ENCODE data around the gene PLPP4.

The PLPP4 gene

DNA sequence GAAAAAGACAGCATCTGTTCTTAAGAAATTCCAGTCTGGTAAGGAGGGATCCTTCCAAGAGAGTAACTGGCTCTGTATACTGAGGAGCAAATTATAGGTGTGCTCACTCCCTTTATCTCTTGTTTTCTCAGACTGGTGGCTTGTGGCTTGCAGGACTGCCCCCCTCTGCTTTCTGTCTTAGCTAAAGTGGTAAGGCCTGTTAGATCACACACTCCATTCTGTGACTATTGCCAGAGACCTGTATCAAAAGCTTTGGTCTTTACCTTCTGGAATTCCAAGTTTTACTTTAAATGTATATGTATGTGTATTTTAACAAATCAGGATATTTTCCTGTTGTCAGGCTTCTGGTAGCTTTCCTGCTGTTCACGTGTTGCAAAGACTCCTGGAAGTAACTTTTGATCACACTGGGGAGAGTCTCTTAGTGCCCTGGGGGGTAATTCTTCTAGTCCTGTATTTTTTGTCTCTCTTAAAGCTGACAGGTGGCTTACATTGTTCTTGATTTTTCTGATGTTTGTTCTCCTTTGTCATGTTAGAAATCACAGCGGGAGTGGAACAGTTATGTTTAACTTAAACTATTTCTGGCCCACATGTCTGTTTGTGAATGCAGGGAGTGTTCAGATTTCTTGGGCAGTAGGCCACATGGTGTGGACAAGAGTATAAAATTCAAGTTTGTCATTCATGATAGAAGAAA, 99.0 kb downstream of the PLPP4 start:
- H3K27ac ChIP-seq = no peak overlapping the region
- ChIA-PET CTCF (interaction anchor here (0.6 kb wide), 1 partner anchor 15 kb away, joined by 4 read pairs; no protein-coding TSS in a partner anchor), POLR2A (ENCODE audit: low non-redundant PET) (no interaction called here)
- TF ChIP-seq, protein P1, sequence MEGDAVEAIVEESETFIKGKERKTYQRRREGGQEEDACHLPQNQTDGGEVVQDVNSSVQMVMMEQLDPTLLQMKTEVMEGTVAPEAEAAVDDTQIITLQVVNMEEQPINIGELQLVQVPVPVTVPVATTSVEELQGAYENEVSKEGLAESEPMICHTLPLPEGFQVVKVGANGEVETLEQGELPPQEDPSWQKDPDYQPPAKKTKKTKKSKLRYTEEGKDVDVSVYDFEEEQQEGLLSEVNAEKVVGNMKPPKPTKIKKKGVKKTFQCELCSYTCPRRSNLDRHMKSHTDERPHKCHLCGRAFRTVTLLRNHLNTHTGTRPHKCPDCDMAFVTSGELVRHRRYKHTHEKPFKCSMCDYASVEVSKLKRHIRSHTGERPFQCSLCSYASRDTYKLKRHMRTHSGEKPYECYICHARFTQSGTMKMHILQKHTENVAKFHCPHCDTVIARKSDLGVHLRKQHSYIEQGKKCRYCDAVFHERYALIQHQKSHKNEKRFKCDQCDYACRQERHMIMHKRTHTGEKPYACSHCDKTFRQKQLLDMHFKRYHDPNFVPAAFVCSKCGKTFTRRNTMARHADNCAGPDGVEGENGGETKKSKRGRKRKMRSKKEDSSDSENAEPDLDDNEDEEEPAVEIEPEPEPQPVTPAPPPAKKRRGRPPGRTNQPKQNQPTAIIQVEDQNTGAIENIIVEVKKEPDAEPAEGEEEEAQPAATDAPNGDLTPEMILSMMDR (conservative IDR thresholded peaks at IDR 0.05; ENCODE audit: low read depth) = no peak
- DNase-seq (ENCODE audit: low spot score) = no peak

DNA sequence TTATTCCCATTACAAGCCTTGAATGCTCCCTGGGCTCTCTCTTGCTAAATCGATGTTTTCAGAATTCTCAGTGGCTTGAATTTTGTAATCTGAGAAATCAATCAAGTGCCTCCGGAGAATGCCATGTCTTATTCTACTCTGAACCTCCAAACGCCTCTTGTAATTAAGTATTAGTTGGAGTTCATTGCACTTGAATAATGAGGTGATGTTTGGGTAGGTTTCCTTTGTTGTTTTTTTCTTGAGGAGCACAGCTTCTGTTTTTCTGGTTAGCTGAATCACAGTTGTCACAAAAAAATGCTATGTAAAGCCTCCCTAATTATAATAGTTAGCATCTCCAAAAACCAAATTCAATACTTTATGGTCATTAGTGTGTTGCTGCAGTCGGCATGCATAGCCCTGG, 100.3 kb downstream of the PLPP4 start:
- TF ChIP-seq, protein P1 (conservative IDR thresholded peaks at IDR 0.05; ENCODE audit: low read depth) = no peak
- CTCF ChIA-PET = interaction anchor here (0.6 to 0.9 kb wide), 2 partner anchors 44 to 52 kb away, joined by 3 read pairs; no protein-coding TSS in a partner anchor
- DNase-seq (ENCODE audit: low spot score) = no peak
- POLR2A ChIA-PET (ENCODE audit: low non-redundant PET) = no interaction called here
- no peak overlapping the region for H3K27ac ChIP-seq

GRCh38 chr10:120559800-120560199, 102.8 kb downstream of the PLPP4 start:
- DNase-seq (ENCODE audit: low spot score) = no peak
- TF ChIP-seq, protein P1 (conservative IDR thresholded peaks at IDR 0.05; ENCODE audit: low read depth) = no peak
- no peak overlapping the region for H3K27ac ChIP-seq
- POLR2A ChIA-PET (ENCODE audit: low non-redundant PET) = no interaction called here
- CTCF ChIA-PET = interaction anchor here (0.7 kb wide), 2 partner anchors 35 to 68 kb away, joined by 3 read pairs; no protein-coding TSS in a partner anchor

- DNase-seq (ENCODE audit: low spot score) = no peak
- POLR2A ChIA-PET (ENCODE audit: low non-redundant PET) = no interaction called here
- H3K27ac ChIP-seq = no peak overlapping the region
- TF ChIP-seq, protein P1 (conservative IDR thresholded peaks at IDR 0.05; ENCODE audit: low read depth) = no peak
- CTCF ChIA-PET = no interaction called here
These were observed 105.9 kb downstream of the PLPP4 start for GRCh38 chr10:120562956-120563355.

DNA sequence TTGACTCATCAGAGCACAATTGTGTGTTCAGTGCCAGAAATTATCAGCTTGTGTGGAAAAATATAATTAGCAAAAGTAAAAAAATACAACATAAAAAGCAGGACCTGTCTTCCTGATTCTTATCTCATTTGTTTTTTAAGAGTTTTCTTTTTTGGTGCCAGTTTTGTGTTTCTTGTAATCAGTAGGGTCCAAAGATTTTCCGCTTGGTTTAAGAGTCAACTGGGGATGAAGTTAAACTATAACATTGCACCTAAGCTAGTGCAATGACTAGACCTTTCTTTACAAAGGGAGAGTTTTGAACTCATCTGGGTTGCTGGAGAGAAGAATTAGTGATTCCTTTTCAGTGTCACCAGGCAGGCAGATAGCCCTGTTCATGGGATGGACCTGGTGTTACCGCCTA, 113.4 kb downstream of the PLPP4 start:
- TF ChIP-seq, protein P1 (conservative IDR thresholded peaks at IDR 0.05; ENCODE audit: low read depth) = no peak
- no peak overlapping the region for H3K27ac ChIP-seq
- no peak for DNase-seq (ENCODE audit: low spot score)
- ChIA-PET POLR2A (ENCODE audit: low non-redundant PET) (no interaction called here), CTCF (no interaction called here)

DNA sequence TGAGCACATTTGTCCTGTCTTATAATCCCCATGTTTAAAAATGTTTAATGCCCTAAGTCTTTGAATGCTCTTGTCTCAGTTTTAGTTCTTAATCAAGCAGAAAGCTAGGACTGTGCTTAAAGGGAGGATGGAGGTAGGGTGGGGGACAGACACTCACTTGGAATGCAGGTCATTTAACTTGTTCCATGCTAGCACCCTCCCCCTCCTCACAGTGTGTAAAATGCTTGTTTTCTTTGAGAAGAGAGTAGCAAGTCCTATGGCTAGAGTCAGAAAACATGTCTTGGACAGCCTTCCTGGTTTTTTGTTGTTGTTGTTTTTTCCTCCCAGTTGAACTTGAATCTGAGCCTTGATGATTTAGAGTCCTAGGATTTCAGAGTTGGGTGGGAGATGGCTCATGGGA, 114.2 kb downstream of the PLPP4 start:
- POLR2A ChIA-PET (ENCODE audit: low non-redundant PET) = no interaction called here
- no peak overlapping the region for H3K27ac ChIP-seq
- no peak for DNase-seq (ENCODE audit: low spot score)
- CTCF ChIA-PET = interaction anchor here (0.6 to 0.7 kb wide), 2 partner anchors 19 to 234 kb away, joined by 3 to 4 read pairs; no protein-coding TSS in a partner anchor
- TF ChIP-seq, protein P1 (conservative IDR thresholded peaks at IDR 0.05; ENCODE audit: low read depth) = no peak
